NCI-H1105 treated with DMSO at 0.1 percent for 48 hours (cell line): ENCODE results near the gene TMC2.
"Not testable (repeated sequence)": the region's sequence is repeated elsewhere in the genome, so short reads cannot be mapped to it uniquely, and the experiment has no call there.

ENCODE experiments used
- DNase-seq: peaks from one replicate; lab custom pipeline; 2025; lab: John Stamatoyannopoulos, UW

Gene TMC2

GRCh38 chr20:2526218-2526583 is 10.2 kb upstream of the TMC2 start:
- not testable (repeated sequence) for DNase-seq

DNA sequence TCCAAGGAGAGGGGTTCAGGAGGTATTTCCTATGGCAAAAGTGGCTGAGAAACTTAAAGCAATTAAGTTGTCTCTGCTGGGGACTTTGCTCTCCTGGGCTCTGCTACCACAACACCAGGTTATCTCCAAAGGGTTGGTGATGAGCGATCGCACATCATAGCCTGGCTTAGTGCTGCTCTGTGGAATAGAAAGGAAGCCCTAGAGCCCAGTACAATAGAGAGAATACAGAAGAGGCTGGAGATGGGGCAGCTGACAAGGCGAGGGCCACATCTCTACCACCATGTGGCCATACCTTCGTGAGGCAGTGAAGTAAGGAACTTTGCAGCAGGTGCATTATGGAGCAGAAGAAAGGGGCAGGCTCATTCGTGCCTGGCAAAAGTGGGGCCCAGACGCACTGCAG is 8.6 kb upstream of the TMC2 start:
- DNase-seq = no peak

DNA sequence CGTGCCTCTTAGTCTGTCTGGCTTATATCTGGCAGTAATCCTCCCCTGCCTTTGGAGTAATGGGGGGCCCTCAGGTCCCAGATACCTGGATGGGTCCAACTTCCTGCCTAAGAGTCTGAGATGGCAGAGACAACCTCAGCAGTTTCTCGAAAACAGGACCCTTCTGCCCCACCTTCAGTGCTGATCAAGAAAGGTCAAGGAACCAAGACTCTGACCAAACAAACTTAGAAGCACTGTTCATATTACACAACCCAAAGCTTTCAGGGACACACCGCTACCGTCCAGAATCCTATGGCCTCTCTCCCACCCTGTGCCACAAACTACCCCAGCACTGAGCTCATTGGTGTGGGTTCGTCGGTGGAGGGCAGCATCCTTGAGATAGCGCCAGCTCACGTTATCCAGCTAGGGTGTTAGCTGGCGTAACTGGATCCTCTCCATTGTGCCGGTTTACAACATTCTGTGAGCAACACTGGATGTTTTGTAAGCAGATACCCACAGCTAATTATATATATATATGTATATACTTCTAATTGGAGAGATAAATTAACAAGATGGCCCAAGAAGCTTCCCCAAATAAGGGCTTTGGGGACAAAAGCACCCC is 7.6 kb upstream of the TMC2 start:
- no peak for DNase-seq

DNA sequence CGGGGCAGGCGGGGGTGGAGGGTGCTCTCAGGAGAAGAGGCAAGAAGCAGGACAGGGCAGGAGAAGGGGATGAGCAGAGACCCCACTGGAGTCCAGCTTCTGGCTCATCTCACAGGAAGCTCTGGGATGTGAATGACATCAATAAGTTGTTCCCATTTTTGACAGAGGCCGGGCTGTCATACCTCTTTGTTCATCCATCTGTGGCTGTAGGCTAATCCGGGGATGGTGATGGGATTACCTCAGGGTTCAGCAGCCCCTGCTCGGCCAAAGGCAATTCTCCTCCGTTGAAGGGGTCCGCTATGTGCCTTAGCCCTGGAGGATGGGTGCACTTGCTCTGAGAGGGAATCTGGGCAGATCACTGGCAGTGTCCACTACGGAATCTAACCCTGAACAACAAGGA is 3.3 kb upstream of the TMC2 start:
- DNase-seq = no peak

DNA sequence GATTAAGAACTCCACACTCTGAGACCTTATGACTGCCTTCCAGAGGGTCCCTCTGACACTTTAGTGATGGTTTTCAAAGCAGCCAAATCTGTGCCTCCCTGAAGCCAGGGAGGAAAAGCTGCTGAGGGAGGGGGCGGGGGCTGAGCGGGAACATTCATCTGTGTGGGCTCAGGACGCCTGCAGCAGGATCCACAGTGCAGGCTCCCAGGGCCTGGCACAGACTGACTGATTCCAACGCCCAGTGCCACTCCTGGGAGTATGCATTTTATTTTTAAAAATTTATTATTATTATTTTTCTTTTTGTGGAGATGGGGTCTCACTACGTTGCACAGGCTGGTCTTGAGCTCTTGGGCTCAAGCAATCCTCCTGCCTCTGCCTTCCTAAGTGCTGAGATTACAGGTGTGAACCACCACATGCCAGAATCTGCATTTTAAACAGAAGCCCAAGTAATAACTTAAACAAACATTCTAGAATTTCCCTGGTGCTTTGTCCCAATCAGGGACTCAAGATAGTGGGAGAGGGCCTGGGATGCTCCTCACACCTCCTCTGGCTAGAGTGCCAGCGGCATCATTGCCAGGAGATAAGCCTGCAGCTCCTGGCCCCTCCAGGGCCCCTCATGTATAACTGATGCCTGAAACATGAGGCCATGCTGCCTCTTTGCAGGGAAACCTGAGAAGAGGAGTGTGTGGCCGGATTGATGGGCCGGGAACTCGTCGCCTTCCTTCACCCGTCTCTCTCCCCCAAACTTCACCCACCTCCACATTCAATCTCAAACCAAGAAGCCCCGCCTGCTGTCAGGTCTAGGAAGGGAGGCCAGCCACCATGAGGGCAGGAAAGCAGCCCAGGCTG is 438 bp upstream of the TMC2 start:
- no peak for DNase-seq

DNA sequence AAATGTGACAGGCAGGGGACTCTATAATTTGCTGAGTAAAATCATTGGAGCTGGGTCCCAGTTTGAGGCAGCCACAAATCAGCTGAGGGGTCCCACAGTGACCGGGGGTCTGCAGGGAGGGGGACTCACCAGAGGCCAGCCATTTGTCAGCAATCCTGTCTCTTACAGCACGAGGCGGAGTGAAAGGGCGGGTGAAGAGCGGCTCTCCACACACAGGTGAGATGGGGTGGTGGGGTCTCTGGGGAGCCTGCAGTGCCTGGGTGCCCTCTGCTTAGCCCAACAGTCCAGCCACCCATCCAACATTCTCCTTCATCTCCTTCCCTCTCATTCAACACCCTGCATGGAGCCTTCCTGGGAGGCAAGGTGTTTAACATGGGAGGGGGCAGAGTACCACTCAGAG is 728 bp downstream of the TMC2 start:
- no peak for DNase-seq

DNA sequence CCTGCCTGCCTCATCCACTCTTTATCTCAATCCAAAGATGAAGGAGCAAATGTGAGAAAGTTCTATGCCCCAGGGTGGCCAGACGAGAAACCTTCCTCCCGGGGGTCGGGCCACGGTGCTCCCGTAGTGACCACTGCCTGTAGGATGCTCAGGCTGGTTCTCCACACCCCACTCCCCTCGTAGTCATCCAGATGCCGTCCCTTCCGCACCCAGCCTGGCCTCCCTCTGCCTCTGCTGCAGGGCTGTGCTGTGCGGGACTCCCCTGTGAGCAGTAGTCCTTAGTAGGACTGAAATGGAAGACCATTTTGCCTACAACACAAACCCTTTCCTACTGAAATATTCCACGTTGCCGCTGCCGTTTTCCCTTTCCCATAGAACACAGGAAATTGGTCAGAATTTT is 2.0 kb downstream of the TMC2 start:
- no peak for DNase-seq

DNA sequence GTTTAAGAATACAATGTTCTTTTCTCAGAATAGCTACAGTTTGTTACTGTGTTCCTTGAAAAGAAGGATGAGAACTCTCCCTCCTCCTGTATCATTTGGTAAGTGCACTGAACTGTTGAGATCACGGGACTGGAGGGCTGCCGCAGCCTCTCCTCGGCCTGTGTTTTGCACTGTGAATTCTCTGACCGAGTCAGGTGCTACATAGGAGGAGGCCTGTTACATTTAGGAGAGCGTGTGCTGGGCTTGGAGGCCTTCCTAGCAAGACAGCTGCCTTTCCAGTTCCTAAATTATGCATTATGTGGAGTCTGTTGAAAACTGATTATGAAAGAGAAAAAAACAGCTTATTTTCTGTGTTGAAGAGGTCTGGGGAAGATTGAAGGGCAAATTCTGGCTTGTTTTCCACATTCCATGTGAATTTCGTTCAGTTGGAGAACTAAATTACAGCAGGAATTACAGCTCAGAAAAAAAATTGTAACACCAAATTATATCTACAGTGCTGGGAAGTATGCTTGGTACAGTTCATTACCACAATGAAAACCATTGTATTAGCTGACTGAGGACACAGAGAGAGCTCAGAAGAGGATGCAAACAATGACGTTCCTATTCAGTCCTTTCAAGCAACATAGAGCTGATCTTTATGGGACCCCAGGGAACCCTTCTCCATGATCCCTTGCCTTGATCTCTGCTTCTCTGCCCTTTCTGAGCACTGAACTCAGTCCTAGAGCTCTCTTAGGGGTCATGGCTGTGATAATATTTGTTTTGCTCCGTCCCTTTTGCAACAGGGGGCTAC is 2.8 kb downstream of the TMC2 start:
- no peak for DNase-seq

DNA sequence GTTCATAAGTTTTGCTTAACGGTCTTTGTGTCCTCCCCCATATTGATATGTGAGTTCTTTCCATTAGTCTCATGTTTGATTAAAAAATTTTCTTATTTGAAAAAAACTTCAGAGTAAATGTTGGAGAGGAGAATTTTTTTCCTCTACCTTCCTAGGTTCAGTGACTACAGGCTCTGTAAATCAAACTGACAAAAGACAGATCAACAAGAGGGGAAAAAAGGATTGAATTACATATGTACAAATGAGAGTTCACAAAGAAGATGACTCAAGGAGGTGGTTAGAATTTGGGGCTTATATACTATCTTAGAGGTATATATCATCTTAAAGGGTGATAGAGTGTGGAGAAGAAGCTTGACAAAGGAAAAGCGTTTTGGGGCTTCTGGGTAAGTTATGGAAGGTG is 5.6 kb downstream of the TMC2 start:
- no peak for DNase-seq

DNA sequence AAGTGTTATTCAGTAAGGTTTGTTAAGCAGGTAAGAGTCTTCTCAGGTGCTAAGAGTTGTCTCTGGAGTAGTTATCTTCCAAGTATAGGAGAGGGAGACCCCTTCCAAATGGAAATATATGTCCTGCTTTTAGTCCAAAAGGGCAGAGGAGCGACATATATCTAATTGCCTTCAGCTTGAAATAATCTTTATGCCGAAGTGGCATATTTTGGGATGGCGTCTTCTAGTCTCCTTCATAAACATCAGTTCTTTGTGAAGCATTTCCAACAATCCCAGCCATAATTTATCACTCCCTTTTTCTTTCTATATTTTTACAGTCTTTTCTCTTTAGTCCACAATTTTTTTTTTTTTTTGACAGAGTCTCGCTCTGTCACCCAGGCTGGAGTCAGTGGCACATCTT is 6.0 kb downstream of the TMC2 start:
- no peak for DNase-seq

- DNase-seq = no peak
These were observed 7.8 kb downstream of the TMC2 start for GRCh38 chr20:2544211-2544610.

DNA sequence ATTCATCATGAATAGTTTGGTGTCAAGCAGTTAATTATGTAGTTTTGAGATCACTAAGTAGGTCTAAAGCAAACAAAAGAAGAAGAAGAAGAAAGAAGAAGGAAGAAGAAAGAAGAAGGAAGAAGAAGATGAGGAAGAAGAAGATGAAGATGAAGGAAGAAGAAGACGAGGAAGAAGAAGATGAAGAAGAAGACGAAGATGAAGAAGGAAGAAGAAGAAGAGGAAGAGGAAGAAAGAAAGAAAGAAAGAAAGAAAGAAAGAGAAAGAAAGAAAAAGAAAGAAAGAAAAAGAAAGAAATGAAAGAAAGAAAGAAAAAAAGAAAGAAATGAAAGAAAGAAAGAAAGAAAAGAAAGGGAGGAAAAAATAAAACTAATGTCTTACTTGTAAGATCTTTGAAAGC is 9.2 kb downstream of the TMC2 start:
- DNase-seq = no peak

GRCh38 chr20:2557873-2558580 is 21.7 kb downstream of the TMC2 start:
- DNase-seq = no peak

GRCh38 chr20:2558581-2559278 is 22.4 kb downstream of the TMC2 start:
- DNase-seq = no peak

DNA sequence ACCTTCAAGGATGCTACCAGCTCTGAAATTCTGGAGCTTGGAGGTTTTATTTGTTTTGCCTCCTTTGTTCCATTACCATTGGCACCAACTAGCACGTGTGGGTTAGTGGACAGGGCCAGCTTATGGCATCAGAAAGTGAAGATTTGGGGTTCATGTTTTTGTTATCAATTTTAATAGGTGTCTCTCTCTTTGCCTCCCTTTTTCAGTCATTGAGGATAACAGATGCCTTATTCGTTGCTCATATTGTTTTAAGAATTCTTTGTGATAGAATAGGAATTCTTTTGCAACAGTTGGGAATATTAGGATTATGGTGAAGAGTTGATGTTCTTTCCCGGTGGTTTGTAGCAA is 22.9 kb downstream of the TMC2 start:
- no peak for DNase-seq

DNA sequence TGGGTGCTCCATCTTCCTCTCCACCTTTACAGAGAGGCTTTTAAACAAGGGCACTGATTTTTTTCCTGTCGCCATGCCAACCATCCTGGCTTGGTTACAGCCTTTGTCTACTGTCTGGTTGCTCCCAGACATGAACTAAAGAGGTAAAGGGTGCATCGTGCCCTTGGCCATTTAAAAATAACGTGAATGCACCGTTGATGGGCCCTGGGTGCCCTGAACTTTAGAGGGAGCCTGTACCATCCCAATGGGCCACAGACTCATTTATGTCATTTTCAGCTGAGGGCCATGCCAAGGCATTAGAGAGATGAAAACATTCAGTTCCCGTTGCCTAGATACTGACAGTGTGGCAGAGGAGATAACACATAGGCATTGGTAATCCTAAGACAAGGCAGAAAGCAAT is 23.3 kb downstream of the TMC2 start:
- DNase-seq = no peak

DNA sequence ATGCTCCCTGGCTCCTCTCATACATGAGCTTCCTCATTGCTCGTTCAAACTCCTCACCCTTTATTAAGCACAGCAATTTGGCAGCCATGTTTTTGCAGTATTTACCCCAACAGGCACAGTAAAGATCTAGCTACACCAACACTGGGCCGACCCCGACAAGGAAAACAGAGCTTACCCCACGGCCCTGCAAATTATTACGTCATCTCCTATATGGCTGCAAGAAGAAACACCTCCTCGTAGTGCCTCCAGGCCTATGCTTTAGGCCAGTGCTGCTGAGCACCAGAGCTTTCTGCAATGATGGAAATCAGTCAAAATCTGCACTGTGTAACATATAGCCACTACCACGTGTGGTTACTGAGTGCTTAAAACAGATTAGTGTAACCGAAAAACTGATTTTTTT is 26.7 kb downstream of the TMC2 start:
- DNase-seq = no peak

- DNase-seq = no peak
These were observed 28.0 kb downstream of the TMC2 start for GRCh38 chr20:2564406-2564805.

DNA sequence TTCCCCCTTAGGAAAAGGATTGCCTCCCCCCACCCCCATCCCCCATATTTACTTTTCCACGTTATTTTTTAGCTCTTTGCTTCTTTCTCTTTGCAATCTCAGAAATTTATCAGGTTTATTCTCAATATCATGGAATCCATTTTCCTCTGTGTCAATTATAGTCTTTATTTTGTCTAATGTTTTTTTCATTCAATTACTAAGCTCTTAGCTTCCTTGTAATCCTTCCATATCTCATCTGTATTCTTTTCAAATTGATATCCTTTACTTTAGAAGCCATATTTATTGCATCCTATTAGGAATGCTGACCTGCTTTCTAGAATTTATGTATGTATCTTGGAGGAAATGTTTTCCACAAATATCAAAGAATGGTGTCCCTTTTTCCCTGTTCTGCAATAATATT is 39.3 kb downstream of the TMC2 start:
- no peak for DNase-seq

- no peak for DNase-seq
These were observed 39.9 kb downstream of the TMC2 start for GRCh38 chr20:2576317-2576727.

DNA sequence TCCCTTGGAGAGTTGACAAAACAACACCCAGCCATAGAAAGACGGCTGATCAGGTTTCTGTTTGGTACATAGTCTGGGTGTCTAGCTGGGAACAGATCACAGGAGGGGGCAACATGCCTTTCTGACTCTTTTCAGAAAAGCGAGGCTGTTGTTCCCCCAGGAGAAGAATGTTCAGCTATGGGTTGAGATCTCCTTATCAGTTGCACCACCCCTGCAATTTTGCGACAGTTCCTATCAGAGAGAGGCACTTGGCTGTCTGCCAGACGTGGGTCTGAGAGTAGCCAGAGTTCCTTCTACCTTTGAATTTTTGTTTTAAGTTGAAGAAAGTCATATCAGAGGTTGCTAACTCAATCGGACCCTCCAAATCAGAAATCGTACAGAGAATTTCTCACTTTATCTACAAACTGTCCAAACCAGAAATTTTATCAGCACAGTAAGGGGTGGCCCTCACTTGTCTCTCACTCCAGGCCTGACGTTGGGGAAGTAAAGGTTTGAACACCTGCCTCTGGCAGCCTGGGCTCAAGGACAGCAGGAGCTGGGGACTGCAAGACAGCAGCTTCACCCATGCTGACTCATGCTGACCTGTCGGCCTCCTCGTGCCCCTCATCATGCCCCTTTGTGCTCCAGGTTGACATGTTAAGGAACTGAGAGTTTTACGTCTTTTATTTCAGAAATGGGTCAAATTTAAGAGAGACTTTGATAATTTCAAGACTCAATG is 42.3 kb downstream of the TMC2 start:
- DNase-seq = no peak
